Mesenchymal stem cell (in vitro differentiated cells and primary cell): Measurements from ENCODE around the gene MAN1A1.

Source experiments
- DNase-seq: peaks from one replicate; pipeline ENCODE4 v3.0.0-alpha.2; 2013
- H2AFZ ChIP-seq: one replicate; pipeline ENCODE4 v1.6.1; 2013; ENCODE audit warnings: low read depth, mild to moderate bottlenecking, control low read depth, inconsistent platforms, low read length, moderate library complexity
- H2AK5ac ChIP-seq: 2 replicates; pipeline ENCODE4 v1.6.1; 2013; ENCODE audit warnings: low read length, moderate library complexity, mild to moderate bottlenecking, inconsistent platforms; ENCODE audit not compliant: severe bottlenecking
- H2BK120ac ChIP-seq: one replicate; pipeline ENCODE4 v1.6.1; 2013; ENCODE audit warnings: low read depth, mild to moderate bottlenecking, inconsistent platforms, low read length, moderate library complexity
- H2BK12ac ChIP-seq, 2 experiments: one replicate each; pipeline ENCODE4 v1.6.1; 2013; ENCODE audit warnings: inconsistent platforms in 2 of 2, low read length in 2 of 2, mild to moderate bottlenecking in 2 of 2, moderate library complexity in 2 of 2, control low read depth in 1 of 2
- H2BK15ac ChIP-seq: one replicate; pipeline ENCODE4 v1.6.1; 2013; ENCODE audit warnings: mild to moderate bottlenecking, low read depth, inconsistent platforms; ENCODE audit not compliant: poor library complexity, severe bottlenecking
- H2BK5ac ChIP-seq: 2 replicates; pipeline ENCODE4 v1.6.1; 2013; ENCODE audit warnings: low read depth, mild to moderate bottlenecking, low read length, control low read depth, inconsistent platforms; ENCODE audit not compliant: poor library complexity, severe bottlenecking
- H3K14ac ChIP-seq, 2 experiments: one replicate each; pipeline ENCODE4 v1.6.1; 2013; ENCODE audit warnings: inconsistent platforms in 2 of 2, low read length in 2 of 2, control low read depth in 1 of 2, mild to moderate bottlenecking in 1 of 2, moderate library complexity in 1 of 2
- H3K18ac ChIP-seq, 2 experiments: one replicate each; pipeline ENCODE4 v1.6.1; 2013; ENCODE audit warnings: inconsistent platforms in 2 of 2, low read length in 2 of 2, control low read depth in 1 of 2, low read depth in 1 of 2, mild to moderate bottlenecking in 1 of 2
- H3K23ac ChIP-seq, 2 experiments: one replicate each; pipeline ENCODE4 v1.6.1; 2013; ENCODE audit warnings: inconsistent platforms in 2 of 2, low read length in 2 of 2, mild to moderate bottlenecking in 2 of 2, moderate library complexity in 2 of 2, control low read depth in 1 of 2
- H3K27ac ChIP-seq: 2 replicates; pipeline ENCODE4 v1.5.1; 2013; ENCODE audit warnings: mild to moderate bottlenecking, moderate library complexity, low read length, control low read depth, inconsistent platforms; ENCODE audit not compliant: poor library complexity, severe bottlenecking
- H3K27me3 ChIP-seq, 2 experiments: 2 replicates each; pipeline versions ENCODE4 v1.6.1 to v1.7.0; 2013; ENCODE audit warnings: low read length in 2 of 2, mild to moderate bottlenecking in 2 of 2, moderate library complexity in 2 of 2, control low read depth in 1 of 2, inconsistent platforms in 1 of 2; ENCODE audit not compliant: control insufficient read depth in 1 of 2, insufficient read depth in 1 of 2
- H3K36me3 ChIP-seq, 2 experiments: 2 replicates each; pipeline versions ENCODE4 v1.6.1 to v1.7.0; 2013; ENCODE audit warnings: low read length in 2 of 2, control low read depth in 1 of 2, inconsistent platforms in 1 of 2, low read depth in 1 of 2, mild to moderate bottlenecking in 1 of 2; ENCODE audit not compliant: insufficient read depth in 2 of 2, control insufficient read depth in 1 of 2
- H3K4ac ChIP-seq, 2 experiments: one replicate each; pipeline ENCODE4 v1.6.1; 2013; ENCODE audit warnings: inconsistent platforms in 2 of 2, low read length in 2 of 2, mild to moderate bottlenecking in 2 of 2, moderate library complexity in 2 of 2, control low read depth in 1 of 2, low read depth in 1 of 2
- H3K4me1 ChIP-seq: 2 replicates; pipeline ENCODE4 v1.6.1; 2013; ENCODE audit warnings: low read depth, low read length, control low read depth; ENCODE audit not compliant: control insufficient read depth, insufficient read depth
- H3K4me2 ChIP-seq: 2 replicates; pipeline ENCODE4 v1.6.1; 2013; ENCODE audit warnings: low read length, mild to moderate bottlenecking, inconsistent platforms; ENCODE audit not compliant: poor library complexity, severe bottlenecking
- H3K4me3 ChIP-seq, 2 experiments: 2 replicates each; pipeline versions ENCODE4 v1.5.1 to v1.7.0; 2013; ENCODE audit warnings: low read length in 2 of 2, mild to moderate bottlenecking in 2 of 2, control low read depth in 1 of 2, low read depth in 1 of 2; ENCODE audit not compliant: insufficient read depth in 1 of 2
- H3K79me1 ChIP-seq: replicated peaks from 2 replicates; pipeline ENCODE4 v1.6.1; 2013; ENCODE audit warnings: mild to moderate bottlenecking, control low read depth, low read length, inconsistent platforms; ENCODE audit not compliant: poor library complexity, severe bottlenecking
- H3K9ac ChIP-seq: 2 replicates; pipeline ENCODE4 v1.7.0; 2013; ENCODE audit warnings: mild to moderate bottlenecking, low read length, moderate library complexity
- H3K9me3 ChIP-seq: 2 replicates; pipeline ENCODE4 v1.7.0; 2013; ENCODE audit warnings: mild to moderate bottlenecking, low read length; ENCODE audit not compliant: control insufficient read depth
- H4K8ac ChIP-seq: one replicate; pipeline ENCODE4 v1.6.1; 2013; ENCODE audit warnings: inconsistent platforms, mild to moderate bottlenecking, low read length, moderate library complexity
- H4K91ac ChIP-seq: one replicate; pipeline ENCODE4 v1.6.1; 2013; ENCODE audit warnings: mild to moderate bottlenecking, low read length, inconsistent platforms
- WGBS: methylation state at CpG from one replicate; pipeline ENCODE4 v1.1.7; 2013; ENCODE audit warnings: mixed read lengths; 5-methylcytosine and 5-hydroxymethylcytosine counted together

The MAN1A1 gene

DNA sequence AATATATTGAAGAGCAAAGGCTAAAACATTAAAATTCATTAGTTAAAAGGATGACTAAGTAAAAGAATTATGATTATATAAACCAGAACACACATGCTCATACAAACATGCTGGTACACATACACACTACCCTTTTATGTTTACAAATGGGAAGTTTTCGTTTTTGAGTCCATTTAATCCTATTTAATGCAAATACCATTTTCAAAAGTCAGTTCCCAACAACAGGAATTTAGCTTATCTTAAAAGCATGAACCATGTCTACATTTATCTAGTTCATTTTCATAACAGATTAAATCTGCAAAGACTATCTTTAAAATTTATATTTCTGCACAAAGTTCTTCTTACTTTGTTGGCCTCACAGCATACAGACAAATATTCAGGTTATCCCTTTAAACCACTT is 42.5 kb downstream of the MAN1A1 start:
- H3K4ac ChIP-seq, result no peak overlapping the region
- no peak overlapping the region for H4K8ac ChIP-seq
- no peak overlapping the region for H4K91ac ChIP-seq

DNA sequence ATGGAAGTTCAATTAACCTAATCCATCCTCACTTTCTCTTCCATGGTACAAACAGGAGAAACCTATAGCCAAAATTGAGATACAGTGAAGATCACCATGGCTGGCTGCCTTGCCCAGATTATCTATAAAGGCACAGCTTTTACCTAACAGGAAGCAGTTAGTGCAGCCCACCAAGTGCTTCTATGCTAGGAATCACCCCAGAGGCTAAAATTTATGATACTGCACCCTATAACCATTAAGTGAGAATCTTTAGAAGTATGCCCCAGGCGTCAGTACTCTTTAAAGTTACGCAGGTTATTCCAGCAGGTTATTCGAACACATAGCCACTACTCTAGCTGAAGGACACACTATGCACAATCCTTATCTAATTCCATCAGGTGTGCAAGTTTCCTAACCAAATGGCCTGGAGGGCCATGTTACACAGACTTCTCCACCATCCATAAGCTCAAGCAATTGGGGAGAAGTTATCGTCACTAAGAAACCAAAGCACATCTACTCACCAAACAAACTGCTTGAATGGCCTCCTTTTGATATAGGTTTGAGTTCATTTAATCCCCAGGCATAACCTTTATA is 43.1 kb downstream of the MAN1A1 start:
- no peak overlapping the region for H3K4me3 ChIP-seq
- H2BK15ac ChIP-seq, result no peak overlapping the region
- no peak overlapping the region for H2AFZ ChIP-seq
- peaks cover 7% of the 10 kb centered on the region for H3K79me1 ChIP-seq
- H2AK5ac ChIP-seq, result peak overlapping the region; percentile 81
- no peak overlapping the region for H3K4me2 ChIP-seq
- no peak for DNase-seq
- H2BK120ac ChIP-seq, result no peak overlapping the region
- no peak overlapping the region for H3K18ac ChIP-seq
- H3K27me3 ChIP-seq, result no peaks in the 10 kb centered on the region
- no peak overlapping the region for H3K4ac ChIP-seq
- H3K27ac ChIP-seq, result no peak overlapping the region
- no peak overlapping the region for H3K9ac ChIP-seq
- peaks cover 0 to 58% of the 10 kb centered on the region in 2 experiments for H3K36me3 ChIP-seq
- H3K14ac ChIP-seq, result no peak overlapping the region
- no peak overlapping the region for H3K23ac ChIP-seq
- H4K91ac ChIP-seq, result no peak overlapping the region
- no peaks in the 10 kb centered on the region for H3K9me3 ChIP-seq
- H4K8ac ChIP-seq, result no peak overlapping the region
- peaks cover 5% of the 10 kb centered on the region for H3K4me1 ChIP-seq
- no peak overlapping the region for H2BK5ac ChIP-seq
- no peak overlapping the region for H2BK12ac ChIP-seq
- 98% methylated on average over 4 of the region's 4 CpGs for WGBS

More for the DNA sequence above, 42.5 kb downstream of the MAN1A1 start:
- no peak overlapping the region for H2AFZ ChIP-seq
- H3K27me3 ChIP-seq, result no peaks in the 10 kb centered on the region
- H3K14ac ChIP-seq, result no peak overlapping the region
- no peak overlapping the region for H3K27ac ChIP-seq
- no peak overlapping the region for H2BK15ac ChIP-seq
- no peak overlapping the region for H3K23ac ChIP-seq
- no peak overlapping the region for H3K4me3 ChIP-seq
- no peak overlapping the region for H2BK12ac ChIP-seq
- WGBS, result 92% methylated on average over 1 of the region's 1 CpG
- H3K9me3 ChIP-seq, result no peaks in the 10 kb centered on the region
- H3K4me1 ChIP-seq, result peaks cover 5% of the 10 kb centered on the region
- H3K79me1 ChIP-seq, result peaks cover 9% of the 10 kb centered on the region
- H3K18ac ChIP-seq, result no peak overlapping the region
- no peak overlapping the region for H2AK5ac ChIP-seq
- no peak for DNase-seq
- H3K9ac ChIP-seq, result peak overlapping the region; percentile 67
- peaks cover 0 to 54% of the 10 kb centered on the region in 2 experiments for H3K36me3 ChIP-seq
- no peak overlapping the region for H3K4me2 ChIP-seq
- H2BK120ac ChIP-seq, result no peak overlapping the region
- no peak overlapping the region for H2BK5ac ChIP-seq

DNA sequence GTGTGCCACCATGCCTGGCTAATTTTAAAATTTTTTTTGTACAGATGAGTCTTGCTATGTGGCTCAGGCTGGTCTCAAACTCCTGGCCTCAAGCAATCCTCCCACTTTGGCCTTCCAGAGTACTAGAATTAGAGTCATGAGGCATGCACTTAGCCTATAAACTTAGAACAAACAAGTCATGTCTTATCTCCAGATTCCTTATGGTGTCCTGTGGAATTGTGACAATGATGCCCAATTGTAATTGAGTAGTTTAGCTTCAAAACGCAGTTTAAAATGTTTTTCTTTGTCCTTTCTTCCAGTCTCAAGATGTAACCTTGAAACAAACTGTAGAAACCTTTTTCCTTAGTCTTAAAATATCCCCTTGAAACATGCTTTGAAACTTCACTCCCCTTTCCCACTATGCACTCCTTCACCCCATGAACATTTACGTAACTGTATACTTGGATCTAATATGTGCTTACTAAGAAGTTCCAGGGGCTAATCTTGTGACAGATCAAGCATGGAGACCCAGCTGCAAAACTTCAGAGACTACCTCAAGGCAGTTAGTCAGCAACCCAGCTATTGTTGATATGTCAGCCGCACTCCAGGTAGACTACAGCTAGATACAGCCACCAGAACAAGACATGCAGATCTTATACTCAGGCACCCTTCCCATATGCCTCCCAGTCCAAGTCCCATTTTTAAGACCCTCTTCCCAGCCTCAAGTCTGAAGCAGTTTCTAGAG is 46.2 kb downstream of the MAN1A1 start:
- no peak for DNase-seq
- WGBS, result 96% methylated on average over 3 of the region's 3 CpGs

DNA sequence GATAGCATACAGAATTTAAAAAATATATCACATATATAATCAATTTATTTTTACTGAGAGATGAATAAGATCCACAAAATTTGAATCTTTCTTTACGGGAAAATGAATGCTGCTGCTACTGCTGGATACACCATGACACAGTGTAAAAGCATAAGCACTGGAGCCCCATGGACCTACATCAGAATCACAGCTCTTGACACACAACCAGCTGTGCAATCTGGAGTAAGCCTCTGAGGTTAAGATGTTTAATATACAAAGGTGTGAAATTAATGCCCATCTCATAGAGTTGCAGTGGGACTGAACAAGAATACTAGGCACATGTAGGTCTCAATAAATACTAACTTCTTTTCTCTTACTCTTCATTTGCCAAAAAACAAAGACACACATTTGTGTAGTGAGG is 48.1 kb downstream of the MAN1A1 start:
- 100% methylated on average over 1 of the region's 1 CpG for WGBS

More for the DNA sequence above, 46.2 kb downstream of the MAN1A1 start:
- Histone ChIP-seq H3K27me3 (no peaks in the 10 kb centered on the region), H3K4me1 (peaks cover 3% of the 10 kb centered on the region), H3K9me3 (no peaks in the 10 kb centered on the region), H3K9ac (no peak overlapping the region), H2AFZ (no peak overlapping the region), H2BK120ac (no peak overlapping the region), H4K91ac (no peak overlapping the region), H2BK12ac (no peak overlapping the region), H3K36me3 (peaks cover 0 to 72% of the 10 kb centered on the region in 2 experiments), H3K23ac (no peak overlapping the region), H3K4me3 (no peak overlapping the region), H3K79me1 (peaks cover 6% of the 10 kb centered on the region), H3K27ac (no peak overlapping the region), H3K4ac (no peak overlapping the region), H4K8ac (no peak overlapping the region), H2BK15ac (no peak overlapping the region), H3K18ac (no peak overlapping the region), H3K14ac (no peak overlapping the region), H3K4me2 (no peak overlapping the region), H2AK5ac (no peak overlapping the region), H2BK5ac (no peak overlapping the region)

More for the DNA sequence above, 48.1 kb downstream of the MAN1A1 start:
- Histone ChIP-seq H2BK15ac (no peak overlapping the region), H3K4me3 (no peak overlapping the region), H2AFZ (no peak overlapping the region), H2BK5ac (no peak overlapping the region), H3K18ac (no peak overlapping the region), H3K27me3 (no peaks in the 10 kb centered on the region), H3K36me3 (peaks cover 0 to 74% of the 10 kb centered on the region in 2 experiments), H3K9me3 (no peaks in the 10 kb centered on the region), H3K4me1 (peaks cover 3% of the 10 kb centered on the region), H3K9ac (no peak overlapping the region), H4K91ac (no peak overlapping the region), H2AK5ac (no peak overlapping the region), H3K14ac (no peak overlapping the region), H2BK12ac (no peak overlapping the region), H3K4ac (no peak overlapping the region), H3K4me2 (no peak overlapping the region), H2BK120ac (no peak overlapping the region), H3K27ac (no peak overlapping the region), H3K23ac (no peak overlapping the region), H3K79me1 (peaks cover 3% of the 10 kb centered on the region), H4K8ac (no peak overlapping the region)
- no peak for DNase-seq
